K562 (cell line): Measurements from ENCODE around the gene GBX1. TPM values are rescaled to one million over a fixed set of nuclear protein-coding genes. Genes with fewer than 3 reads are reported as not detected.

Experiments
- CBX2 ChIP-seq: fragments of 200-600 bp; sonication (generic); IDR thresholded peaks from one replicate; pipeline ENCODE4 v1.6.1; 2012; ENCODE audit warnings: mild to moderate bottlenecking, low read length, inconsistent platforms; ENCODE audit not compliant: insufficient read depth, poor library complexity, severe bottlenecking
- CCNT2 ChIP-seq: IDR thresholded peaks from 2 replicates; pipeline ENCODE4 v1.6.1; 2011; ENCODE audit warnings: borderline replicate concordance, low read depth, mild to moderate bottlenecking, moderate library complexity, mixed read lengths, low read length; ENCODE audit not compliant: insufficient read length; ENCODE audit errors: extremely low read depth
- CHD1 ChIP-seq: fragments of 200-600 bp; sonication (generic); IDR thresholded peaks from one replicate; pipeline ENCODE4 v1.6.1; 2012; ENCODE audit warnings: mild to moderate bottlenecking, moderate library complexity, low read length, inconsistent platforms
- CHD7 ChIP-seq: fragments of 200-600 bp; sonication (generic); IDR thresholded peaks from one replicate; pipeline ENCODE4 v1.6.1; 2012; ENCODE audit warnings: mild to moderate bottlenecking, low read depth, low read length, inconsistent platforms
- DDX20 ChIP-seq: fragments of 450-650 bp; IDR thresholded peaks from 2 replicates; pipeline ENCODE4 v1.6.1; 2016; ENCODE audit warnings: missing genetic modification characterization, low read depth, mild to moderate bottlenecking, missing compliant biosample characterization, moderate library complexity
- ETS1 ChIP-seq: conservative IDR thresholded peaks from 2 replicates; pipeline ENCODE4 v1.6.1; 2011; ENCODE audit warnings: low read depth, mild to moderate bottlenecking, low read length; ENCODE audit not compliant: control insufficient read depth
- KHSRP ChIP-seq: fragments of 450-650 bp; IDR thresholded peaks from 2 replicates; pipeline ENCODE4 v1.6.1; 2017
- MEIS2 ChIP-seq: fragments of 450-650 bp; IDR thresholded peaks from 2 replicates; pipeline ENCODE4 v1.6.1; 2014; ENCODE audit warnings: mild to moderate bottlenecking; ENCODE audit not compliant: partially characterized antibody
- RFX7 ChIP-seq: fragments of 250-450 bp; sonication (Bioruptor Pico); IDR thresholded peaks from 2 replicates; pipeline ENCODE4 v1.5.1; 2021; ENCODE audit warnings: mild to moderate bottlenecking
- STAT6 ChIP-seq: sonication (generic); formaldehyde crosslinking; IDR thresholded peaks from 2 replicates; pipeline ENCODE4 v1.8.1; 2023; ENCODE audit warnings: mild to moderate bottlenecking, missing genetic modification reagents
- TAF15 ChIP-seq: fragments of 200-400 bp; formaldehyde crosslinking; IDR thresholded peaks from 2 replicates; pipeline ENCODE4 v1.6.1; 2017; ENCODE audit warnings: mild to moderate bottlenecking, low read depth, low read length, moderate library complexity
- polyA plus RNA-seq, 8 experiments: library from polyadenylated mRNA; depleted of rRNA in 4 of 8; stranded (reverse) in 5 of 8; unstranded in 3 of 8; fragments of >200 nt; fragmentation: Nextera tagmentation in 2 of 8; fragmentation: Illumina TruSeq in 1 of 8; extraction: Ambion mirVana in 2 of 8; extraction: Trizol in 1 of 8; gene quantifications; 2 replicates each; pipeline versions ENCODE4 v1.2.1 to v1.2.3, GENCODE V29; 2011 to 2014; ENCODE audit warnings: inconsistent platforms in 1 of 8, missing spikeins in 1 of 8
- total RNA-seq, 7 experiments: library from RNA; depleted of rRNA in 6 of 7; stranded (reverse); fragments of >200 nt in 6 of 7; fragmentation: Illumina TruSeq in 2 of 7; extraction: Trizol in 2 of 7; gene quantifications; 2 replicates each; pipeline versions ENCODE4 v1.2.1 to v1.2.3, GENCODE V29; 2011 to 2021; ENCODE audit warnings: low replicate concordance in 1 of 7

GBX1 gene
- total and polyA plus RNA-seq, 9 of the 15 experiments (the other 6 are each of a cell fraction or from before 2014, with no cell fraction given), result not detected

- no peak for TF ChIP-seq CHD7
- TF ChIP-seq CHD1, result no peak
- no peak for TF ChIP-seq DDX20 (tag)
- peak; percentile 31 for TF ChIP-seq MEIS2
- TF ChIP-seq CBX2, result no peak
- TF ChIP-seq TAF15, result no peak
- TF ChIP-seq STAT6 (CRISPR knock-in tag), result no peak
- no peak for TF ChIP-seq CCNT2
- TF ChIP-seq ETS1, result no peak
- no peak for TF ChIP-seq RFX7
- no peak for TF ChIP-seq KHSRP
These were observed 53.9 kb downstream of the GBX1 start (continued) for GRCh38 chr7:151113344-151114150.
